Stomach smooth muscle (tissue), 2 donors: ENCODE results near the gene ZKSCAN1.

Experiments used
- H3K27ac ChIP-seq: one replicate; pipeline ENCODE4 v1.7.0; 2013; ENCODE audit warnings: mild to moderate bottlenecking, low read length, inconsistent platforms
- H3K27me3 ChIP-seq, 2 donors: one replicate each; pipeline ENCODE4 v1.7.0; 2013; ENCODE audit warnings: low read length in 2 of 2; ENCODE audit not compliant: insufficient read depth in 2 of 2, control insufficient read depth in 1 of 2
- H3K36me3 ChIP-seq, 2 donors: one replicate each; pipeline ENCODE4 v1.7.0; 2013; ENCODE audit warnings: low read length in 2 of 2; ENCODE audit not compliant: control insufficient read depth in 2 of 2, insufficient read depth in 2 of 2
- H3K4me1 ChIP-seq: one replicate; pipeline ENCODE4 v1.7.0; 2013; ENCODE audit warnings: low read length; ENCODE audit not compliant: control insufficient read depth, insufficient read depth
- H3K4me3 ChIP-seq, 2 donors: one replicate each; pipeline ENCODE4 v1.7.0; 2013; ENCODE audit warnings: low read length in 2 of 2
- H3K9ac ChIP-seq, 2 donors: one replicate each; pipeline ENCODE4 v1.7.0; 2013; ENCODE audit warnings: low read length in 2 of 2, mild to moderate bottlenecking in 1 of 2
- H3K9me3 ChIP-seq, 2 donors: one replicate each; pipeline ENCODE4 v1.7.0; 2013; ENCODE audit warnings: low read length in 2 of 2; ENCODE audit not compliant: control insufficient read depth in 2 of 2
- donor health status: healthy.
- donor health status: Pancreatic carcinoma.

ZKSCAN1 gene

DNA sequence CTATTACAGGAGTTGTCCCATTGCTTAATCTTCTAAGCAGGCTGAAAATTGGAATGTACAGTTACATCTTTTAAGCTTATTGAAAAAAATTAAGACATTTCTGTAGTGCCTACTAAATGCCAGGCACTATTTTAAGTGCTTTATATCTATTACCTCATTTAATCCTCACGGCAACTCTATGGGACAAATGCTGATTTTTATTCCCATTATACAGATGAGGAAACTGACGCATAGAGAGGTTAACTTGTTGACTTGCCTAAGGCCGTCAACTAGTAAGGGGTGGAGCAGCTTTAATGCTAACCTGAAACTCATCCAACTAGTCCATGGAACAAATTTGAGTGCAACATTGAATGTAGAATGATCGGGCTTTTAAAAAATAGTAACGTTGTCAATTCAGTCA lies 2.5 kb downstream of the ZKSCAN1 start:
- peak overlapping the region in 1 of 2 donors; percentile 45 for H3K9ac ChIP-seq
- H3K27me3 ChIP-seq = no peaks in the 10 kb centered on the region
- H3K36me3 ChIP-seq = no peaks in the 10 kb centered on the region
- H3K27ac ChIP-seq = peak overlapping the region; percentile 33
- H3K4me3 ChIP-seq = peak overlapping the region in 1 of 2 donors; percentile 36
- H3K9me3 ChIP-seq = no peaks in the 10 kb centered on the region
- H3K4me1 ChIP-seq = peaks cover 28% of the 10 kb centered on the region

DNA sequence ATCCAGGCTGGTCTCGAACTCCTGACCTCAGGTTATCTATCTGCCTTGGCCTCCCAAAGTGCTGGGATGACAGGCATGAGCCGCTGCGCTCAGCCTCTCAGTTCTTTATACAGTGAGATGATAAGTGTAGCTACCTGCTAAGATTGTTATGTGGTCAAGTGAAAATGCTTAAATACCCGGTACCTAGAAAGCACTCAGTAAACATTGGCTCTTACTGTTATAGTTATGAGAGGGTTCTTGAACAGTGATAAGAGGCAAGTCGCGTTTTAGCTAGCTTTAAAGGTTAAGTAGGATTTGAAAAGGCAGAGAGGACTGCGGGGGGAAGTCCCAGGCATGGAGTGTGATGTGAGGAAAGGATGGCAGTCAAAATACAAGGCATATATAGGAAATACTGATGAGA lies 4.5 kb downstream of the ZKSCAN1 start:
- Histone ChIP-seq H3K9me3 (no peaks in the 10 kb centered on the region), H3K27me3 (no peaks in the 10 kb centered on the region), H3K4me3 (no peak overlapping the region), H3K36me3 (peaks cover 15 to 16% of the 10 kb centered on the region in 2 donors), H3K27ac (no peak overlapping the region), H3K9ac (peak overlapping the region in 1 of 2 donors; percentile 29), H3K4me1 (peaks cover 25% of the 10 kb centered on the region)

DNA sequence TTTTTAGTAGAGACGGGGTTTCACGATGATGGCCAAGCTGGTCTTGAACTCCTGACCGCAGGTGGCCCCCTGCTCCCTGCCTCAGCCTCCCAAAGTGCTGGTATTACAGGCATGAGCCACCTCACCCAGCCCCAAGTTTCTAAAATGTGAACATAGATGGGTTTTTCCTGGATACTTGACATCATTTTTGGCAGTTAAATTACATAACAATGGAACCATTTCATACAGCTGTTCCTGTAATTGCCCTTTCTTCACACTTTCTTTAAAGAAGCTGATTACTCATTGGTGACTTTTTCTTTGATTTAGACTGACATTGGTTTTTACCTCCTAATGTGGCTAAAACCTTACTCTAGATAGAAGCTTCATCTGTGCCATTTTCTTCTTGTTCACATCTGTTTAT lies 5.9 kb downstream of the ZKSCAN1 start:
- Histone ChIP-seq H3K27ac (no peak overlapping the region), H3K9me3 (no peaks in the 10 kb centered on the region), H3K4me1 (peaks cover 20% of the 10 kb centered on the region), H3K36me3 (peaks cover 19 to 22% of the 10 kb centered on the region in 2 donors), H3K9ac (no peak overlapping the region), H3K4me3 (no peak overlapping the region), H3K27me3 (no peaks in the 10 kb centered on the region)

DNA sequence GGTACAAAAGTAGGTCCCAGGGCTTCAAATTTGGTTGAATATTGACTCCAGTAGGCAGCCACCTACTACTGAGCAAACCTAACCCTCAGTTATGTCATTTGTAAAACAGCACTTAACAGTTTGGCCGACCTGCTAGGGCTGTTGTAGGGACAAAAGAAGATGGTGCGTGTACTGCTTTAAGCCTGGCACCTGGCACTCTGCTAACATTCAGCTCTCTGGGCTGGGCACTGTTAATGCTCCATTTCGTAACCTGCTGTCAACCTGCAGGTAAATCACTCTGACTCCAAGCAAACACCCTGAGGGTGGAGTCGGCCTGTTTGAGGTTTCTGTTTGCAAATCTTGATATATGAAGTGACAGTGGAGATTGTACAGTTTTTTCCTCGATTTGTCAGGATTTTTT lies 7.2 kb downstream of the ZKSCAN1 start:
- Histone ChIP-seq H3K9ac (no peak overlapping the region), H3K9me3 (no peaks in the 10 kb centered on the region), H3K36me3 (peaks cover 23 to 28% of the 10 kb centered on the region in 2 donors), H3K4me3 (no peak overlapping the region), H3K27ac (no peak overlapping the region), H3K4me1 (peaks cover 9% of the 10 kb centered on the region), H3K27me3 (no peaks in the 10 kb centered on the region)

DNA sequence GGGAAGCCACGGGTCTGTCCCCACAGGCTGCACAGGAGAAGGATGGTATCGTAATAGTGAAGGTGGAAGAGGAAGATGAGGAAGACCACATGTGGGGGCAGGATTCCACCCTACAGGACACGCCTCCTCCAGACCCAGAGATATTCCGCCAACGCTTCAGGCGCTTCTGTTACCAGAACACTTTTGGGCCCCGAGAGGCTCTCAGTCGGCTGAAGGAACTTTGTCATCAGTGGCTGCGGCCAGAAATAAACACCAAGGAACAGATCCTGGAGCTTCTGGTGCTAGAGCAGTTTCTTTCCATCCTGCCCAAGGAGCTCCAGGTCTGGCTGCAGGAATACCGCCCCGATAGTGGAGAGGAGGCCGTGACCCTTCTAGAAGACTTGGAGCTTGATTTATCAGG lies 8.1 kb downstream of the ZKSCAN1 start:
- peaks cover 8% of the 10 kb centered on the region for H3K4me1 ChIP-seq
- H3K9ac ChIP-seq = peak overlapping the region in 1 of 2 donors; percentile 13
- no peaks in the 10 kb centered on the region for H3K27me3 ChIP-seq
- H3K4me3 ChIP-seq = no peak overlapping the region
- peaks cover 28% of the 10 kb centered on the region in 2 donors for H3K36me3 ChIP-seq
- H3K9me3 ChIP-seq = no peaks in the 10 kb centered on the region
- H3K27ac ChIP-seq = no peak overlapping the region

DNA sequence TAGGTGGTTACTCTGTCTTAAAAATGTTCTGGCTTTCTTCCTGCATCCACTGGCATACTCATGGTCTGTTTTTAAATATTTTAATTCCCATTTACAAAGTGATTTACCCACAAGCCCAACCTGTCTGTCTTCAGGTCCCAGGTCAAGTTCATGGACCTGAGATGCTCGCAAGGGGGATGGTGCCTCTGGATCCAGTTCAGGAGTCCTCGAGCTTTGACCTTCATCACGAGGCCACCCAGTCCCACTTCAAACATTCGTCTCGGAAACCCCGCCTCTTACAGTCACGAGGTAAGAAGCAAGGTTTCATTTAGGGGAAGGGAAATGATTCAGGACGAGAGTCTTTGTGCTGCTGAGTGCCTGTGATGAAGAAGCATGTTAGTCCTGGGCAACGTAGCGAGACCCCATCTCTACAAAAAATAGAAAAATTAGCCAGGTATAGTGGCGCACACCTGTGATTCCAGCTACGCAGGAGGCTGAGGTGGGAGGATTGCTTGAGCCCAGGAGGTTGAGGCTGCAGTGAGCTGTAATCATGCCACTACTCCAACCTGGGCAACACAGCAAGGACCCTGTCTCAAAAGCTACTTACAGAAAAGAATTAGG lies 8.7 kb downstream of the ZKSCAN1 start:
- no peak overlapping the region for H3K4me3 ChIP-seq
- H3K27ac ChIP-seq = no peak overlapping the region

DNA sequence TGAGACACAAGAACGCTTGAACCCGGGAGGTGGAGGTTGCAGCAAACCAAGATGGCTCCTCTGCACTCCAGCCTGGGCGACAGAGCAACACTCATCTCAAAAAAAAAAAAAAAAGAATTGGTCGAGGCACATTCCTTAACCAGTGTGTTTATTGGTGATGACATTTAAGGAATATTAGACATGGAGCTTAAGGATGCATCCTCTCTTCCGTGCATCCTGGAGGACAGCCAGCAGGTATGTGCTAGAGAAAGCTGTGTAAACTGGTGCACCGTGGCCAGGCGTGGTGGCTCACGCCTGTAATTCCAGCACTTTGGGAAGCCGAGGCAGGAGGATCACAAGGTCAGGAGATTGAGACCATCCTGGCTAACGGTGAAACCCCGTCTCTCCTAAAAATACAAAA lies 11.8 kb downstream of the ZKSCAN1 start:
- H3K4me1 ChIP-seq = no peaks in the 10 kb centered on the region
- peaks cover 53 to 58% of the 10 kb centered on the region in 2 donors for H3K36me3 ChIP-seq
- H3K27ac ChIP-seq = no peak overlapping the region
- no peaks in the 10 kb centered on the region for H3K9me3 ChIP-seq
- H3K4me3 ChIP-seq = no peak overlapping the region
- no peaks in the 10 kb centered on the region for H3K27me3 ChIP-seq
- no peak overlapping the region for H3K9ac ChIP-seq

More for the DNA sequence above, 8.7 kb downstream of the ZKSCAN1 start:
- H3K36me3 ChIP-seq = peaks cover 28% of the 10 kb centered on the region in 2 donors
- peak overlapping the region in 1 of 2 donors; percentile 13 for H3K9ac ChIP-seq
- H3K9me3 ChIP-seq = no peaks in the 10 kb centered on the region
- no peaks in the 10 kb centered on the region for H3K27me3 ChIP-seq
- H3K4me1 ChIP-seq = peaks cover 2% of the 10 kb centered on the region

DNA sequence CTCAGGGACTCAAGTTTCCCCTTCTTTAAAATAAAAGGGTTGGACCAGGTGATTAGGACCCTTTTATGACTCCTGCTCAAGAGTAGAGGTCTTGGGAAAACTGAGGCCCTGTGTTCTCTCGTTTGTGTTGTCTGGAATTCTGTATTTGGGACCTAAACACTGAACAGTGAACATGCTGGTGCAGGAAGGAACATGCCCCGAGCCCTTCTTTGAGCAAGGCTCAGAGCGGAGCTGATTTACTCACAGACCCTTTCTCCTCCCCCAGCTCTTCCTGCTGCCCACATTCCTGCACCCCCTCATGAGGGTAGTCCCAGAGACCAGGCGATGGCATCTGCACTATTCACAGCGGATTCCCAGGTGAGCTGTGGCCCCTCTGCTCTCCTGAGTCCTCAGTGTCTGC lies 14.2 kb downstream of the ZKSCAN1 start:
- H3K9me3 ChIP-seq = no peaks in the 10 kb centered on the region
- peaks cover 56 to 59% of the 10 kb centered on the region in 2 donors for H3K36me3 ChIP-seq
- H3K4me3 ChIP-seq = no peak overlapping the region
- H3K9ac ChIP-seq = peak overlapping the region in 1 of 2 donors; percentile 21
- no peaks in the 10 kb centered on the region for H3K27me3 ChIP-seq
- H3K4me1 ChIP-seq = peaks cover 2% of the 10 kb centered on the region
- no peak overlapping the region for H3K27ac ChIP-seq

DNA sequence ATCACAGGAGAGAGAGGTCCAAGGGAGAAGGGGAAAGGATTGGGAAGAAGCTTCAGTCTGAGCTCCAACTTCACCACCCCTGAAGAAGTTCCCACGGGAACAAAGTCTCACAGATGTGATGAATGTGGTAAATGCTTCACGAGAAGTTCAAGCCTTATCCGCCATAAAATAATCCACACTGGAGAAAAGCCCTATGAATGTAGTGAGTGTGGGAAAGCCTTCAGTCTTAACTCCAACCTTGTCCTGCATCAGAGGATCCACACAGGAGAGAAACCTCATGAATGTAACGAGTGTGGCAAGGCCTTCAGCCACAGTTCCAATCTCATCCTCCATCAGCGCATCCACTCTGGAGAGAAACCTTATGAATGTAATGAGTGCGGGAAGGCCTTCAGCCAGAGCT lies 18.1 kb downstream of the ZKSCAN1 start:
- Histone ChIP-seq H3K4me1 (peaks cover 2% of the 10 kb centered on the region), H3K27ac (no peak overlapping the region), H3K4me3 (no peak overlapping the region), H3K9ac (no peak overlapping the region), H3K36me3 (peaks cover 57 to 62% of the 10 kb centered on the region in 2 donors), H3K9me3 (no peaks in the 10 kb centered on the region), H3K27me3 (no peaks in the 10 kb centered on the region)

DNA sequence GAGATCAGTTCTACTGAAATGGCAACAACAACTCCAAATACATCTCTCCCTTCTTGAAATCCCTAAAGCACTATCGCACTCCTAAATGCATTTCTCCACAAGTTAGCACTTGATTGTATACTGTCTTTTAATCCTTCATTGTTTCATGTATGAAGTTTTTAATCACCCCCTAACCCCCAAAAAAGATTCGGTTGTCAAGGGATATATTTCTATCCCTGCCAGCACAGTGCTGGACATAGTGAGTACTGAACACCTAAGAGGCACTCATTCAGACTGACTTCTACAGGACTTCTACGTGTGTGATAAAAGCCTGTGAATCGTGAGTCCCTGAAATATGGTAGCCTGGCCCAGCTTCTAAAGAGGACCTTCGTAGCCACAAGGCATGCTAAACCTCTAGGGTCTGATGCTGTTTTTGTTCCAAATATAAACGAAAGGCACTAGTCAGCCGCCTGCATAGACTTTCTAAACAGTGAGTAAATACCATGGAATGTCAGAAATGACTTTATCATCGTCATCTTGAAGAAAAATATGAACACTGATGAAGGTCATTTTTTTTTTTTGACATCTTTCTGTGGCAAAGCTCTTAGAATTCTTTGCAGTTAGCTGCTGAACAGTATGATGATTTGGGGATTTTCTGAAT lies 19.6 kb downstream of the ZKSCAN1 start:
- Histone ChIP-seq H3K27ac (no peak overlapping the region), H3K9ac (no peak overlapping the region), H3K36me3 (peaks cover 50 to 54% of the 10 kb centered on the region in 2 donors), H3K4me1 (peaks cover 2% of the 10 kb centered on the region), H3K27me3 (no peaks in the 10 kb centered on the region), H3K4me3 (no peak overlapping the region), H3K9me3 (no peaks in the 10 kb centered on the region)

DNA sequence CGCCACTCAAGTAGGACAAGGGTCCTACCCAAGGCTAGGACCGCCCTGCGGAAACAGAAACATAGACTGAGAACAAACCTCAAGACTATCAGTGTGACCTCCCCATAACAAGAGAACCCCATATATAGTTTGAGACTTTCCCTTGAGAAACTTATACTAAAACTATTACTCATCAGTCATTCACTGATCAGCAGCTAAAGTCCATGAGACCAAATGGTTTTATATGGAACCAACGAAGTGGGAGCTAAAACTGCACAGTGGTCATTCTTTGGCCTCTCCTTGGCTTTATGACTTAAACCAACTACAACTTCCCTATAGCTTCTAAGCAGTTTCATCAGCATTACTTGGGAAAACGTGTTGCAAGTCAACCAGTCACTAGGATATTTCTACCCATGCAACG lies 20.5 kb downstream of the ZKSCAN1 start:
- peaks cover 2% of the 10 kb centered on the region for H3K4me1 ChIP-seq
- no peaks in the 10 kb centered on the region for H3K27me3 ChIP-seq
- H3K36me3 ChIP-seq = peaks cover 43 to 45% of the 10 kb centered on the region in 2 donors
- H3K9me3 ChIP-seq = no peaks in the 10 kb centered on the region
- no peak overlapping the region for H3K27ac ChIP-seq
- H3K9ac ChIP-seq = no peak overlapping the region
- H3K4me3 ChIP-seq = no peak overlapping the region
